Lower leg skin (tissue), 3 donors: ENCODE data around the gene KCNJ15.

Source experiments
- POLR2A ChIP-seq, 2 donors: fragments of 450-650 bp; IDR thresholded peaks; one replicate each; pipeline ENCODE4 v1.6.1; 2016 to 2017; ENCODE audit warnings: antibody characterized with exemption in 2 of 2, mild to moderate bottlenecking in 1 of 2, moderate library complexity in 1 of 2
- TF ChIP-seq, protein P1 (sequence below), 3 donors: fragments of 450-650 bp; IDR thresholded peaks; one replicate each; pipeline ENCODE4 v1.5.1; 2016; ENCODE audit warnings: antibody characterized with exemption in 3 of 3, mild to moderate bottlenecking in 3 of 3, moderate library complexity in 2 of 3

DNA sequence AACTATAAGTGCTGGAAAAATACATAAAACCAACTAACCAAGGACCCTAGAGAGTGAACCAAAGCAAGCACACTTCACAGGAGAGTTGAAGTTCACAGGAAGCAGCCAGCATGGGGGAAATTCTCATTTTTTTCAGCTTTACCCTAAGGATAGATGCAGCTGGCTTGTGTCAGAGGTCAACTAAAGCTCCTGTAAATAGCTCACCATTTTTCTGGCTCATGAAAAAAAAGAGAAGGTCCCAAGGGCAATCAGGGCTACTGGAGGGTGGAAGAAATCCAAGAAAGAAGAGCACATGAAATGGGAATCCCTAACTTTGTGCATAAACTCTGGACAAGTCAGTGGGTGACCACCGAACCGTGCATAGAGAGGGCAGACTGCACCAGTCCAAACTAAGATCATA, 58.3 kb downstream of the KCNJ15 start:
- TF ChIP-seq, protein P1, sequence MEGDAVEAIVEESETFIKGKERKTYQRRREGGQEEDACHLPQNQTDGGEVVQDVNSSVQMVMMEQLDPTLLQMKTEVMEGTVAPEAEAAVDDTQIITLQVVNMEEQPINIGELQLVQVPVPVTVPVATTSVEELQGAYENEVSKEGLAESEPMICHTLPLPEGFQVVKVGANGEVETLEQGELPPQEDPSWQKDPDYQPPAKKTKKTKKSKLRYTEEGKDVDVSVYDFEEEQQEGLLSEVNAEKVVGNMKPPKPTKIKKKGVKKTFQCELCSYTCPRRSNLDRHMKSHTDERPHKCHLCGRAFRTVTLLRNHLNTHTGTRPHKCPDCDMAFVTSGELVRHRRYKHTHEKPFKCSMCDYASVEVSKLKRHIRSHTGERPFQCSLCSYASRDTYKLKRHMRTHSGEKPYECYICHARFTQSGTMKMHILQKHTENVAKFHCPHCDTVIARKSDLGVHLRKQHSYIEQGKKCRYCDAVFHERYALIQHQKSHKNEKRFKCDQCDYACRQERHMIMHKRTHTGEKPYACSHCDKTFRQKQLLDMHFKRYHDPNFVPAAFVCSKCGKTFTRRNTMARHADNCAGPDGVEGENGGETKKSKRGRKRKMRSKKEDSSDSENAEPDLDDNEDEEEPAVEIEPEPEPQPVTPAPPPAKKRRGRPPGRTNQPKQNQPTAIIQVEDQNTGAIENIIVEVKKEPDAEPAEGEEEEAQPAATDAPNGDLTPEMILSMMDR (IDR thresholded peaks at IDR 0.05), result no peak
- no peak for TF ChIP-seq POLR2A (IDR thresholded peaks at IDR 0.05)
